A673 (cell line): ENCODE measurements around the gene MARS1. TPM values are rescaled to one million over a fixed set of nuclear protein-coding genes. Genes with fewer than 3 reads are reported as not detected.

Experiments
- BruUV-seq: library from RNA; stranded (reverse); fragments of 400-500 nt; replicated peaks from 2 replicates; lab custom pipeline; 2021; lab: Mats Ljungman, UMichigan
- CTCF ChIA-PET: fragments of 300-600 bp; sonication (Branson Sonifier 250); formaldehyde crosslinking; loops from one replicate; lab custom pipeline; 2022; ENCODE audit warnings: antibody characterized with exemption; lab: Charles Lee
- POLR2A ChIA-PET: fragments of 300-600 bp; sonication (Branson Sonifier 250); formaldehyde crosslinking; loops from one replicate; lab custom pipeline; 2022; ENCODE audit warnings: antibody characterized with exemption; ENCODE audit not compliant: low non-redundant PET; lab: Charles Lee
- DNase-seq: peaks from one replicate; pipeline ENCODE4 v3.0.0-alpha.2; 2015; ENCODE audit warnings: low spot score
- H3K27ac ChIP-seq: fragments of 200-600 bp; sonication (generic); 2 replicates; pipeline ENCODE4 v1.5.1; 2016; ENCODE audit warnings: mixed run types, low read depth, mild to moderate bottlenecking, mixed read lengths, antibody characterized with exemption, low read length; ENCODE audit not compliant: poor library complexity, severe bottlenecking
- H3K27me3 ChIP-seq: fragments of 200-600 bp; sonication (generic); replicated peaks from 2 replicates; pipeline ENCODE4 v1.6.1; 2017; ENCODE audit warnings: mixed run types, low read depth, mild to moderate bottlenecking, mixed read lengths, antibody characterized with exemption, low read length; ENCODE audit not compliant: insufficient read depth, poor library complexity
- H3K36me3 ChIP-seq: fragments of 200-600 bp; sonication (generic); 2 replicates; pipeline ENCODE4 v1.6.1; 2016; ENCODE audit warnings: mixed run types, mild to moderate bottlenecking, mixed read lengths, antibody characterized with exemption, low read length; ENCODE audit not compliant: insufficient read depth, poor library complexity, severe bottlenecking
- H3K4me1 ChIP-seq: fragments of 200-600 bp; sonication (generic); 2 replicates; pipeline ENCODE4 v1.6.1; 2017; ENCODE audit warnings: mixed run types, mild to moderate bottlenecking, mixed read lengths, antibody characterized with exemption, low read length; ENCODE audit not compliant: insufficient read depth, poor library complexity, severe bottlenecking
- H3K4me3 ChIP-seq: fragments of 200-600 bp; sonication (generic); 2 replicates; pipeline ENCODE4 v1.5.1; 2016; ENCODE audit warnings: low read depth, mixed run types, mild to moderate bottlenecking, mixed read lengths, low read length; ENCODE audit not compliant: poor library complexity, severe bottlenecking
- H3K9me3 ChIP-seq: fragments of 200-600 bp; sonication (generic); 2 replicates; pipeline ENCODE4 v1.6.1; 2016; ENCODE audit warnings: mixed run types, low read depth, mild to moderate bottlenecking, mixed read lengths, antibody characterized with exemption, low read length; ENCODE audit not compliant: poor library complexity, severe bottlenecking
- EZH2 ChIP-seq: fragments of 200-600 bp; sonication (generic); IDR thresholded peaks from 2 replicates; pipeline ENCODE4 v1.6.1; 2017; ENCODE audit warnings: borderline replicate concordance, low read depth, mild to moderate bottlenecking, mixed read lengths, antibody characterized with exemption, low read length; ENCODE audit not compliant: poor library complexity, severe bottlenecking
- intact Hi-C: fragments of 100-400 bp; cut with micrococcal nuclease; formaldehyde crosslinking; loops from one replicate; pipeline ENCODE4 v1.10.0; 2022; ENCODE audit not compliant: unreplicated experiment
- total RNA-seq: library from RNA; stranded (reverse); gene quantifications from 2 replicates; pipeline ENCODE4 v1.2.3, GENCODE V29; 2021
- TF ChIP-seq, protein P1 (sequence below): fragments of 300-800, 200-600 bp; sonication (generic); conservative IDR thresholded peaks from 2 replicates; pipeline ENCODE4 v1.5.1; 2017; ENCODE audit warnings: low read depth, mild to moderate bottlenecking, antibody characterized with exemption, low read length, moderate library complexity, mixed read lengths

Gene MARS1
- total RNA-seq, 1 experiment from 2014 or later: 467 TPM

DNA sequence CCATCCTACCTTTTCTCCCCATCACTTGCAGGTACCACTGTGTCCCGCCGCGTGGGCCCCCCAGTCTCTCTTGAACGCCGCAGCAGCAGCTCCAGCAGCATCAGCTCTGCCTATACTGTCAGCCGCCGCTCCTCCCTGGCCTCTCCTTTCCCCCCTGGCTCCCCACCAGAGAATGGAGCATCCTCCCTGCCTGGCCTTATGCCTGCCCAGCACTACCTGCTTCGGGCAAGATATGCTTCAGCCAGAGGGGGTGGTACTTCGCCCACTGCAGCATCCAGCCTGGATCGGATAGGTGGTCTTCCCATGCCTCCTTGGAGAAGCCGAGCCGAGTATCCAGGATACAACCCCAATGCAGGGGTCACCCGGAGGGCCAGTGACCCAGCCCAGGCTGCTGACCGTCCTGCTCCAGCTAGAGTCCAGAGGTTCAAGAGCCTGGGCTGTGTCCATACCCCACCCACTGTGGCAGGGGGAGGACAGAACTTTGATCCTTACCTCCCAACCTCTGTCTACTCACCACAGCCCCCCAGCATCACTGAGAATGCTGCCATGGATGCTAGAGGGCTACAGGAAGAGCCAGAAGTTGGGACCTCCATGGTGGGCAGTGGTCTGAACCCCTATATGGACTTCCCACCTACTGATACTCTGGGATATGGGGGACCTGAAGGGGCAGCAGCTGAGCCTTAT lies 17.4 kb upstream of the MARS1 start:
- Histone ChIP-seq H3K9me3 (no peaks in the 10 kb centered on the region), H3K27me3 (peaks cover 18% of the 10 kb centered on the region), H3K4me1 (no peaks in the 10 kb centered on the region), H3K4me3 (no peak overlapping the region), H3K27ac (no peak overlapping the region), H3K36me3 (no peaks in the 10 kb centered on the region)
- TF ChIP-seq, protein P1, sequence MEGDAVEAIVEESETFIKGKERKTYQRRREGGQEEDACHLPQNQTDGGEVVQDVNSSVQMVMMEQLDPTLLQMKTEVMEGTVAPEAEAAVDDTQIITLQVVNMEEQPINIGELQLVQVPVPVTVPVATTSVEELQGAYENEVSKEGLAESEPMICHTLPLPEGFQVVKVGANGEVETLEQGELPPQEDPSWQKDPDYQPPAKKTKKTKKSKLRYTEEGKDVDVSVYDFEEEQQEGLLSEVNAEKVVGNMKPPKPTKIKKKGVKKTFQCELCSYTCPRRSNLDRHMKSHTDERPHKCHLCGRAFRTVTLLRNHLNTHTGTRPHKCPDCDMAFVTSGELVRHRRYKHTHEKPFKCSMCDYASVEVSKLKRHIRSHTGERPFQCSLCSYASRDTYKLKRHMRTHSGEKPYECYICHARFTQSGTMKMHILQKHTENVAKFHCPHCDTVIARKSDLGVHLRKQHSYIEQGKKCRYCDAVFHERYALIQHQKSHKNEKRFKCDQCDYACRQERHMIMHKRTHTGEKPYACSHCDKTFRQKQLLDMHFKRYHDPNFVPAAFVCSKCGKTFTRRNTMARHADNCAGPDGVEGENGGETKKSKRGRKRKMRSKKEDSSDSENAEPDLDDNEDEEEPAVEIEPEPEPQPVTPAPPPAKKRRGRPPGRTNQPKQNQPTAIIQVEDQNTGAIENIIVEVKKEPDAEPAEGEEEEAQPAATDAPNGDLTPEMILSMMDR: no peak
- no peak for TF ChIP-seq EZH2
- intact Hi-C loops: no loop called here
- ChIA-PET CTCF (no interaction called here), POLR2A (no interaction called here)
- DNase-seq: no peak
- no TSS peak for BruUV-seq

DNA sequence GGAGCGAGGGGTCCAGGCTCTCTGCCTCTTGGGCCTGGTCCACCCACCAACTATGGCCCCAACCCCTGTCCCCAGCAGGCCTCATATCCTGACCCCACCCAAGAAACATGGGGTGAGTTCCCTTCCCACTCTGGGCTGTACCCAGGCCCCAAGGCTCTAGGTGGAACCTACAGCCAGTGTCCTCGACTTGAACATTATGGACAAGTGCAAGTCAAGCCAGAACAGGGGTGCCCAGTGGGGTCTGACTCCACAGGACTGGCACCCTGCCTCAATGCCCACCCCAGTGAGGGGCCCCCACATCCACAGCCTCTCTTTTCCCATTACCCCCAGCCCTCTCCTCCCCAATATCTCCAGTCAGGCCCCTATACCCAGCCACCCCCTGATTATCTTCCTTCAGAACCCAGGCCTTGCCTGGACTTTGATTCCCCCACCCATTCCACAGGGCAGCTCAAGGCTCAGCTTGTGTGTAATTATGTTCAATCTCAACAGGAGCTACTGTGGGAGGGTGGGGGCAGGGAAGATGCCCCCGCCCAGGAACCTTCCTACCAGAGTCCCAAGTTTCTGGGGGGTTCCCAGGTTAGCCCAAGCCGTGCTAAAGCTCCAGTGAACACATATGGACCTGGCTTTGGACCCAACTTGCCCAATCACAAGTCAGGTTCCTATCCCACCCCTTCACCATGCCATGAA lies 16.8 kb upstream of the MARS1 start:
- no peaks in the 10 kb centered on the region for H3K4me1 ChIP-seq
- H3K9me3 ChIP-seq: no peaks in the 10 kb centered on the region
- no peak overlapping the region for H3K27ac ChIP-seq
- no peaks in the 10 kb centered on the region for H3K36me3 ChIP-seq
- ChIA-PET POLR2A (no interaction called here), CTCF (no interaction called here)
- BruUV-seq: no TSS peak
- TF ChIP-seq, protein P1: no peak
- no peak for TF ChIP-seq EZH2
- DNase-seq: no peak
- H3K27me3 ChIP-seq: peaks cover 24% of the 10 kb centered on the region
- H3K4me3 ChIP-seq: no peak overlapping the region
- intact Hi-C loops: no loop called here

DNA sequence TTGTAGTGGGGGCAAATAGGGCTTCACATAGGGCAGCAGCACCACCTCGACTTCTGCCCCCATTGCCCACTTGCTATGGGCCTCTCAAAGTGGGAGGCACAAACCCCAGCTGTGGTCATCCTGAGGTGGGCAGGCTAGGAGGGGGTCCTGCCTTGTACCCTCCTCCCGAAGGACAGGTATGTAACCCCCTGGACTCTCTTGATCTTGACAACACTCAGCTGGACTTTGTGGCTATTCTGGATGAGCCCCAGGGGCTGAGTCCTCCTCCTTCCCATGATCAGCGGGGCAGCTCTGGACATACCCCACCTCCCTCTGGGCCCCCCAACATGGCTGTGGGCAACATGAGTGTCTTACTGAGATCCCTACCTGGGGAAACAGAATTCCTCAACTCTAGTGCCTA lies 16.2 kb upstream of the MARS1 start:
- TF ChIP-seq EZH2: no peak
- TF ChIP-seq, protein P1: no peak
- intact Hi-C loops: no loop called here
- DNase-seq: no peak
- no peaks in the 10 kb centered on the region for H3K36me3 ChIP-seq
- ChIA-PET CTCF (no interaction called here), POLR2A (no interaction called here)
- no peaks in the 10 kb centered on the region for H3K4me1 ChIP-seq
- H3K27ac ChIP-seq: no peak overlapping the region
- no peaks in the 10 kb centered on the region for H3K9me3 ChIP-seq
- peaks cover 29% of the 10 kb centered on the region for H3K27me3 ChIP-seq
- no TSS peak for BruUV-seq
- no peak overlapping the region for H3K4me3 ChIP-seq
